HepG2 (cell line): ENCODE measurements around the gene SCRT2. TPM values are rescaled to one million over a fixed set of nuclear protein-coding genes. Genes with fewer than 3 reads are reported as not detected.

Source experiments
- AKAP8 ChIP-seq: sonication (generic); formaldehyde crosslinking; IDR thresholded peaks from 2 replicates; pipeline ENCODE4 v1.5.1; 2020; ENCODE audit warnings: mild to moderate bottlenecking, missing genetic modification reagents
- ARNT ChIP-seq: fragments of 450-650 bp; IDR thresholded peaks from 2 replicates; pipeline ENCODE4 v1.6.1; 2017
- ATF7 ChIP-seq, 2 experiments: fragments of 450-650 bp in 1 of 2; sonication (generic) in 1 of 2; formaldehyde crosslinking in 1 of 2; IDR thresholded peaks; 2 replicates each; pipeline versions ENCODE4 v1.4.0 to v1.6.1; 2016 to 2020; ENCODE audit warnings: antibody characterized with exemption in 1 of 2, mild to moderate bottlenecking in 1 of 2, missing genetic modification reagents in 1 of 2
- CEBPB ChIP-seq: IDR thresholded peaks from 2 replicates; pipeline ENCODE4 v1.6.1; 2011; ENCODE audit warnings: low read depth, low read length, improper control_type of control experiment, borderline replicate concordance
- CHCHD3 ChIP-seq: sonication (generic); formaldehyde crosslinking; IDR thresholded peaks from 2 replicates; pipeline ENCODE4 v1.8.0; 2022; ENCODE audit warnings: mild to moderate bottlenecking, missing genetic modification reagents, moderate library complexity
- IKZF1 ChIP-seq: fragments of 450-650 bp; IDR thresholded peaks from 2 replicates; pipeline ENCODE4 v1.7.1; 2016
- KAT8 ChIP-seq: IDR thresholded peaks from 2 replicates; pipeline ENCODE4 v1.6.1; 2016; ENCODE audit warnings: missing genetic modification reagents, missing compliant biosample characterization
- KMT2B ChIP-seq: IDR thresholded peaks from 2 replicates; pipeline ENCODE4 v1.6.1; 2016; ENCODE audit warnings: missing genetic modification reagents, missing compliant biosample characterization
- MTF1 ChIP-seq: sonication (generic); formaldehyde crosslinking; IDR thresholded peaks from 2 replicates; pipeline ENCODE4 v1.5.0; 2020; ENCODE audit warnings: missing genetic modification reagents
- PLRG1 ChIP-seq: fragments of 450-650 bp; conservative IDR thresholded peaks from 2 replicates; pipeline ENCODE4 v1.6.1; 2016
- POGZ ChIP-seq: sonication (generic); formaldehyde crosslinking; IDR thresholded peaks from 2 replicates; pipeline ENCODE4 v1.4.0; 2020; ENCODE audit warnings: mild to moderate bottlenecking, missing genetic modification reagents
- REL ChIP-seq: sonication (generic); formaldehyde crosslinking; conservative IDR thresholded peaks from 2 replicates; pipeline ENCODE4 v1.8.0; 2022; ENCODE audit warnings: mild to moderate bottlenecking, missing genetic modification reagents, moderate library complexity
- RELA ChIP-seq: sonication (generic); formaldehyde crosslinking; IDR thresholded peaks from 2 replicates; pipeline ENCODE4 v1.4.0; 2020; ENCODE audit warnings: missing genetic modification reagents
- REPIN1 ChIP-seq: sonication (generic); formaldehyde crosslinking; IDR thresholded peaks from 2 replicates; pipeline ENCODE4 v1.8.0; 2022; ENCODE audit warnings: missing genetic modification reagents, low read depth, mild to moderate bottlenecking, borderline replicate concordance
- SP140L ChIP-seq: sonication (generic); formaldehyde crosslinking; IDR thresholded peaks from 2 replicates; pipeline ENCODE4 v1.4.0; 2020; ENCODE audit warnings: missing genetic modification reagents, borderline replicate concordance
- ZBTB4 ChIP-seq: sonication (generic); formaldehyde crosslinking; IDR thresholded peaks from 2 replicates; pipeline ENCODE4 v1.4.0; 2020; ENCODE audit warnings: missing genetic modification reagents, mild to moderate bottlenecking, borderline replicate concordance
- ZNF326 ChIP-seq: sonication (generic); formaldehyde crosslinking; IDR thresholded peaks from 2 replicates; pipeline ENCODE4 v1.4.0; 2020; ENCODE audit warnings: missing genetic modification reagents, borderline replicate concordance
- ZSCAN21 ChIP-seq: sonication (generic); formaldehyde crosslinking; IDR thresholded peaks from 2 replicates; pipeline ENCODE4 v1.8.0; 2022; ENCODE audit warnings: mild to moderate bottlenecking, missing genetic modification reagents, moderate library complexity, borderline replicate concordance
- polyA plus RNA-seq, 8 experiments: library from polyadenylated mRNA; depleted of rRNA in 3 of 8; stranded (reverse) in 7 of 8; unstranded in 1 of 8; fragments of >200 nt; fragmentation: Illumina TruSeq in 4 of 8; extraction: Trizol in 4 of 8; gene quantifications; 2 replicates each; pipeline versions ENCODE4 v1.2.1 to v1.2.3, GENCODE V29; 2011 to 2016; ENCODE audit warnings: low read depth in 4 of 8, missing spikeins in 1 of 8, mixed read lengths in 1 of 8; ENCODE audit not compliant: insufficient read depth in 1 of 8
- total RNA-seq, 5 experiments: library from RNA; depleted of rRNA; stranded (reverse); fragments of >200 nt; fragmentation: Illumina TruSeq; extraction: Trizol; gene quantifications; 2 replicates each; pipeline ENCODE4 v1.2.3, GENCODE V29; 2016; ENCODE audit warnings: low read depth in 1 of 5
- TF ChIP-seq, protein P1 (sequence below): sonication (generic); formaldehyde crosslinking; IDR thresholded peaks from 2 replicates; pipeline ENCODE4 v1.4.0; 2020; ENCODE audit warnings: missing genetic modification reagents
- TF ChIP-seq, protein P2 (sequence below): sonication (generic); formaldehyde crosslinking; IDR thresholded peaks from 2 replicates; pipeline ENCODE4 v1.8.1; 2023; ENCODE audit warnings: missing genetic modification reagents, inconsistent platforms, borderline replicate concordance
- TF ChIP-seq, protein P3 (sequence below): sonication (generic); formaldehyde crosslinking; conservative IDR thresholded peaks from 2 replicates; pipeline ENCODE4 v1.5.0; 2020; ENCODE audit warnings: missing genetic modification reagents
- TF ChIP-seq, protein P4 (sequence below): sonication (generic); formaldehyde crosslinking; IDR thresholded peaks from 2 replicates; pipeline ENCODE4 v1.4.0; 2020; ENCODE audit warnings: mild to moderate bottlenecking, low read depth, missing genetic modification reagents
- TF ChIP-seq, protein P5 (sequence below): IDR thresholded peaks from 2 replicates; pipeline ENCODE4 v1.6.1; 2016; ENCODE audit warnings: mild to moderate bottlenecking

SCRT2 gene
- total and polyA plus RNA-seq, 2 of the 13 experiments (the other 11 are each of a cell fraction or from before 2014, with no cell fraction given) = not detected

DNA sequence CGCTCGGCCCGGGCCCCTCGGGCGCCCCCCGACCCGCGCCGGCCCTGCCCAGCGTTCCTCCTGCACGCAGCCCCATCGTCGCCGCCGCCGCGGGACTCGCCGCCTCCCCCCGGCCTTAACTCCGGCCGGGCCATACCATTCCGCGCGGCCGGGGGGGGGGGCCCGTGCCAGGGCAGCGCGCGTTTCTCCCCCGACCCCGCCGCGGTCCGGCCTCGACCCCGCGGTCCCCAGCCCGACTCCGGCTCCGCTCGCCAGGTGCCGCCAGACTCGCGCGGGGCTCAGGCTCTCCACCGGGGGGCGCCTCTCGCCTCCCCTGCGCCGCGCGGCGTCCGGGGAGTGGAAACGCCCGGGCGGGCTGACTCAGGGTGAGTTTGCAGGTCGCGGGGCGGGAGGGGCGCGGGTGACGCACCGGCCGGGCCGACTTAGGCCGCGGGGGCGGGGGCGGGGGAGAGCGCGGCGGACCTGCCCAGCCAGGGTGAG is 22.5 kb downstream of the SCRT2 start, which contains the start of gene SRXN1 (continued):
- TF ChIP-seq, protein P1, sequence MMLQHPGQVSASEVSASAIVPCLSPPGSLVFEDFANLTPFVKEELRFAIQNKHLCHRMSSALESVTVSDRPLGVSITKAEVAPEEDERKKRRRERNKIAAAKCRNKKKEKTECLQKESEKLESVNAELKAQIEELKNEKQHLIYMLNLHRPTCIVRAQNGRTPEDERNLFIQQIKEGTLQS = peak; percentile 80
- TF ChIP-seq IKZF1 = no peak
- TF ChIP-seq ZNF326 (CRISPR knock-in tag) = no peak
- TF ChIP-seq CHCHD3 = no peak; the same call in 1 of the 2 replicates
- peak; percentile 85 for TF ChIP-seq ZSCAN21
- no peak for TF ChIP-seq PLRG1
- TF ChIP-seq KAT8 (CRISPR knock-in tag) = no peak; the same call in 1 of the 2 replicates
- no peak for TF ChIP-seq RELA (CRISPR knock-in tag)
- TF ChIP-seq REL (CRISPR knock-in tag) = peak; percentile 24; the same call in 1 of the 2 replicates
- TF ChIP-seq, protein P2, sequence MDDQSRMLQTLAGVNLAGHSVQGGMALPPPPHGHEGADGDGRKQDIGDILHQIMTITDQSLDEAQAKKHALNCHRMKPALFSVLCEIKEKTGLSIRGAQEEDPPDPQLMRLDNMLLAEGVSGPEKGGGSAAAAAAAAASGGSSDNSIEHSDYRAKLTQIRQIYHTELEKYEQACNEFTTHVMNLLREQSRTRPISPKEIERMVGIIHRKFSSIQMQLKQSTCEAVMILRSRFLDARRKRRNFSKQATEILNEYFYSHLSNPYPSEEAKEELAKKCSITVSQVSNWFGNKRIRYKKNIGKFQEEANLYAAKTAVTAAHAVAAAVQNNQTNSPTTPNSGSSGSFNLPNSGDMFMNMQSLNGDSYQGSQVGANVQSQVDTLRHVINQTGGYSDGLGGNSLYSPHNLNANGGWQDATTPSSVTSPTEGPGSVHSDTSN = 0 out of 2 replicates have a peak, but pooled peaks have one; percentile 56
- TF ChIP-seq AKAP8 = peak; percentile 83; the same call in 1 of the 2 replicates
- TF ChIP-seq CEBPB = no peak
- TF ChIP-seq KMT2B = no peak
- no peak for TF ChIP-seq REPIN1 (CRISPR knock-in tag)
- TF ChIP-seq ZBTB4 (CRISPR knock-in tag) = no peak
- peak; percentile 87 for TF ChIP-seq POGZ (CRISPR knock-in tag)
- no peak for TF ChIP-seq MTF1 (CRISPR knock-in tag)
- TF ChIP-seq, protein P3, sequence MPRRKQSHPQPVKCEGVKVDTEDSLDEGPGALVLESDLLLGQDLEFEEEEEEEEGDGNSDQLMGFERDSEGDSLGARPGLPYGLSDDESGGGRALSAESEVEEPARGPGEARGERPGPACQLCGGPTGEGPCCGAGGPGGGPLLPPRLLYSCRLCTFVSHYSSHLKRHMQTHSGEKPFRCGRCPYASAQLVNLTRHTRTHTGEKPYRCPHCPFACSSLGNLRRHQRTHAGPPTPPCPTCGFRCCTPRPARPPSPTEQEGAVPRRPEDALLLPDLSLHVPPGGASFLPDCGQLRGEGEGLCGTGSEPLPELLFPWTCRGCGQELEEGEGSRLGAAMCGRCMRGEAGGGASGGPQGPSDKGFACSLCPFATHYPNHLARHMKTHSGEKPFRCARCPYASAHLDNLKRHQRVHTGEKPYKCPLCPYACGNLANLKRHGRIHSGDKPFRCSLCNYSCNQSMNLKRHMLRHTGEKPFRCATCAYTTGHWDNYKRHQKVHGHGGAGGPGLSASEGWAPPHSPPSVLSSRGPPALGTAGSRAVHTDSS (CRISPR knock-in tag) = no peak
- no peak for TF ChIP-seq SP140L
- TF ChIP-seq, protein P4, sequence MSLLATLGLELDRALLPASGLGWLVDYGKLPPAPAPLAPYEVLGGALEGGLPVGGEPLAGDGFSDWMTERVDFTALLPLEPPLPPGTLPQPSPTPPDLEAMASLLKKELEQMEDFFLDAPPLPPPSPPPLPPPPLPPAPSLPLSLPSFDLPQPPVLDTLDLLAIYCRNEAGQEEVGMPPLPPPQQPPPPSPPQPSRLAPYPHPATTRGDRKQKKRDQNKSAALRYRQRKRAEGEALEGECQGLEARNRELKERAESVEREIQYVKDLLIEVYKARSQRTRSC = no peak
- no peak for TF ChIP-seq ATF7 (IDR thresholded peaks at IDR 0.05)
- peak; percentile 20; the same call in 1 of the 2 replicates for TF ChIP-seq ATF7 (CRISPR knock-in tag; IDR thresholded peaks at IDR 0.05)
- TF ChIP-seq, protein P5, sequence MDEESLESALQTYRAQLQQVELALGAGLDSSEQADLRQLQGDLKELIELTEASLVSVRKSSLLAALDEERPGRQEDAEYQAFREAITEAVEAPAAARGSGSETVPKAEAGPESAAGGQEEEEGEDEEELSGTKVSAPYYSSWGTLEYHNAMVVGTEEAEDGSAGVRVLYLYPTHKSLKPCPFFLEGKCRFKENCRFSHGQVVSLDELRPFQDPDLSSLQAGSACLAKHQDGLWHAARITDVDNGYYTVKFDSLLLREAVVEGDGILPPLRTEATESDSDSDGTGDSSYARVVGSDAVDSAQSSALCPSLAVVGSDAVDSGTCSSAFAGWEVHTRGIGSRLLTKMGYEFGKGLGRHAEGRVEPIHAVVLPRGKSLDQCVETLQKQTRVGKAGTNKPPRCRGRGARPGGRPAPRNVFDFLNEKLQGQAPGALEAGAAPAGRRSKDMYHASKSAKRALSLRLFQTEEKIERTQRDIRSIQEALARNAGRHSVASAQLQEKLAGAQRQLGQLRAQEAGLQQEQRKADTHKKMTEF (CRISPR knock-in tag) = peak; percentile 66; the same call in 1 of the 2 replicates
- no peak for TF ChIP-seq ARNT
